GM21825 (cell line): ENCODE measurements around the gene RNFT2.

ENCODE experiments used
- ATAC-seq: cut with Tn5 transposase; IDR thresholded peaks from one replicate; pipeline ENCODE4 v1.9.1; 2021; ENCODE audit warnings: mild to moderate bottlenecking, moderate library complexity; ENCODE audit not compliant: unreplicated experiment

Gene RNFT2

GRCh38 chr12:116898669-116899068, 160.6 kb downstream of the RNFT2 start:
- no peak for ATAC-seq

GRCh38 chr12:116901612-116902011, 163.5 kb downstream of the RNFT2 start:
- ATAC-seq: no peak
